ENCODE results near the gene CNTNAP2. TPM values are rescaled to one million over a fixed set of nuclear protein-coding genes. Genes with fewer than 3 reads are reported as not detected.

Gene CNTNAP2
- total and polyA plus RNA-seq, 7 donors = 0.60 to 2.4 (median 1.7) TPM

GRCh38 chr7:146249272-146249671 lies 132.7 kb downstream of the CNTNAP2 start:
- H3K27ac ChIP-seq = no peak overlapping the region
- no peak for TF ChIP-seq CTCF (IDR thresholded peaks at IDR 0.05)
- no peak for TF ChIP-seq POLR2AphosphoS5 (IDR thresholded peaks at IDR 0.05)
- no peak for TF ChIP-seq POLR2A (IDR thresholded peaks at IDR 0.05)
- TF ChIP-seq EP300 (IDR thresholded peaks at IDR 0.05) = no peak
- no peak overlapping the region for H3K4me3 ChIP-seq
- no peaks in the 10 kb centered on the region for H3K4me1 ChIP-seq
- H3K36me3 ChIP-seq = no peaks in the 10 kb centered on the region
- intact Hi-C loops (cut with DNase I) = no loop called here
- DNase-seq = no peak
- 49 to 57% methylated on average over 2 of the region's 2 CpGs for WGBS, 2 donors
- H3K9me3 ChIP-seq = peaks cover 0 to 7% (median 0%) of the 10 kb centered on the region in 4 donors
- peaks cover 0 to 12% (median 0%) of the 10 kb centered on the region in 3 donors for H3K27me3 ChIP-seq

- no peak for DNase-seq
- Histone ChIP-seq H3K27me3 (no peaks in the 10 kb centered on the region), H3K4me1 (peaks cover 0 to 6% (median 0%) of the 10 kb centered on the region in 4 donors), H3K27ac (no peak overlapping the region), H3K9me3 (peaks cover 0 to 7% (median 0%) of the 10 kb centered on the region in 4 donors), H3K36me3 (no peaks in the 10 kb centered on the region), H3K4me3 (no peak overlapping the region)
- intact Hi-C loops (cut with DNase I) = no loop called here
- WGBS, 2 donors = 64 to 80% methylated on average over 3 of the region's 3 CpGs
- TF ChIP-seq POLR2AphosphoS5 (IDR thresholded peaks at IDR 0.05) (no peak), POLR2A (IDR thresholded peaks at IDR 0.05) (no peak), CTCF (IDR thresholded peaks at IDR 0.05) (no peak), EP300 (IDR thresholded peaks at IDR 0.05) (no peak)
Observed at GRCh38 chr7:146255609-146256008, 139.0 kb downstream of the CNTNAP2 start.

GRCh38 chr7:146262527-146262926 lies 145.9 kb downstream of the CNTNAP2 start:
- DNase-seq = no peak
- no peaks in the 10 kb centered on the region for H3K27me3 ChIP-seq
- H3K9me3 ChIP-seq = no peaks in the 10 kb centered on the region
- intact Hi-C loops (cut with DNase I) = no loop called here
- H3K4me1 ChIP-seq = no peaks in the 10 kb centered on the region
- no peaks in the 10 kb centered on the region for H3K36me3 ChIP-seq
- 80 to 87% methylated on average over 1 of the region's 1 CpG for WGBS, 2 donors
- no peak for TF ChIP-seq POLR2A (IDR thresholded peaks at IDR 0.05)
- TF ChIP-seq EP300 (IDR thresholded peaks at IDR 0.05) = no peak
- no peak overlapping the region for H3K27ac ChIP-seq
- no peak overlapping the region for H3K4me3 ChIP-seq

GRCh38 chr7:146276888-146277287 lies 160.3 kb downstream of the CNTNAP2 start:
- no peaks in the 10 kb centered on the region for H3K27me3 ChIP-seq
- H3K9me3 ChIP-seq = no peaks in the 10 kb centered on the region
- H3K27ac ChIP-seq = no peak overlapping the region
- no peak overlapping the region for H3K4me3 ChIP-seq
- H3K4me1 ChIP-seq = no peaks in the 10 kb centered on the region
- TF ChIP-seq EP300 (IDR thresholded peaks at IDR 0.05) (no peak), POLR2A (IDR thresholded peaks at IDR 0.05) (no peak), CTCF (IDR thresholded peaks at IDR 0.05) (no peak), POLR2AphosphoS5 (IDR thresholded peaks at IDR 0.05) (no peak)
- intact Hi-C loops (cut with DNase I) = no loop called here
- WGBS, 2 donors = 88% methylated on average over 3 of the region's 3 CpGs
- DNase-seq = no peak
- no peaks in the 10 kb centered on the region for H3K36me3 ChIP-seq

- H3K36me3 ChIP-seq = no peaks in the 10 kb centered on the region
- no peaks in the 10 kb centered on the region for H3K9me3 ChIP-seq
- WGBS, 2 donors = 89% methylated on average over 1 of the region's 3 CpGs
- H3K27ac ChIP-seq = no peak overlapping the region
- TF ChIP-seq POLR2A (IDR thresholded peaks at IDR 0.05) (no peak), EP300 (IDR thresholded peaks at IDR 0.05) (no peak), POLR2AphosphoS5 (IDR thresholded peaks at IDR 0.05) (no peak), CTCF (IDR thresholded peaks at IDR 0.05) (no peak)
- intact Hi-C loops (cut with DNase I) = no loop called here
- no peaks in the 10 kb centered on the region for H3K27me3 ChIP-seq
- no peak for DNase-seq
- no peaks in the 10 kb centered on the region for H3K4me1 ChIP-seq
- no peak overlapping the region for H3K4me3 ChIP-seq
Observed at GRCh38 chr7:146285418-146285817, 168.8 kb downstream of the CNTNAP2 start.
